ENCODE measurements around the gene NRIP1.
A peak's percentile ranks its signal among the peaks of the same experiment; 100 is the strongest.

The NRIP1 gene

GRCh38 chr21:15026370-15026769 lies 38.4 kb downstream of the NRIP1 start:
- Histone ChIP-seq H3K4me1 (ENCODE audit: control extremely low read depth in 1 of 4, control insufficient read depth in 4 of 4, insufficient read depth in 4 of 4, low read length in 3 of 4) (peaks cover 3 to 40% (median 16%) of the 10 kb centered on the region in 4 experiments), H3K36me3 (ENCODE audit: control insufficient read depth in 4 of 4, insufficient read depth in 4 of 4, low read length in 3 of 4) (peaks cover 13 to 59% (median 29%) of the 10 kb centered on the region in 4 experiments), H3K9me3 (ENCODE audit: control extremely low read depth in 1 of 5, control insufficient read depth in 4 of 5, insufficient read depth in 2 of 5, low read depth in 1 of 5, low read length in 4 of 5) (no peaks in the 10 kb centered on the region), H3K4me3 (ENCODE audit: control insufficient read depth in 1 of 7, extremely low read depth in 1 of 7, insufficient read depth in 4 of 7, low read depth in 2 of 7, low read length in 6 of 7) (no peak overlapping the region), H3K27me3 (replicated peaks in 2 of 5; ENCODE audit: control insufficient read depth in 4 of 5, insufficient read depth in 5 of 5, low read length in 4 of 5) (no peaks in the 10 kb centered on the region), H3K27ac (ENCODE audit: insufficient read depth in 1 of 2, low read depth in 1 of 2, low read length in 2 of 2, poor library complexity in 1 of 2, severe bottlenecking in 2 of 2) (peak overlapping the region in 1 of 2 experiments; percentile 46)
- no CpG with 5 or more reads among the region's 2 CpGs for WGBS (ENCODE audit: insufficient coverage)
- DNase-seq: no peak
- CTCF ChIA-PET: interaction anchor here (1.1 kb wide), 1 partner anchor 14 kb away, joined by 3 read pairs; no protein-coding TSS in a partner anchor
- POLR2A ChIA-PET: no interaction called here

- no peak for DNase-seq
- WGBS (ENCODE audit: insufficient coverage): no CpG with 5 or more reads among the region's 5 CpGs
- no peak overlapping the region for H3K4me3 ChIP-seq (ENCODE audit: control insufficient read depth in 1 of 7, extremely low read depth in 1 of 7, insufficient read depth in 4 of 7, low read depth in 2 of 7, low read length in 6 of 7)
- POLR2A ChIA-PET: no interaction called here
- H3K27ac ChIP-seq (ENCODE audit: insufficient read depth in 1 of 2, low read depth in 1 of 2, low read length in 2 of 2, poor library complexity in 1 of 2, severe bottlenecking in 2 of 2): peak overlapping the region in 1 of 2 experiments; percentile 3
- H3K36me3 ChIP-seq (ENCODE audit: control insufficient read depth in 4 of 4, insufficient read depth in 4 of 4, low read length in 3 of 4): peaks cover 9 to 46% (median 21%) of the 10 kb centered on the region in 4 experiments
- H3K4me1 ChIP-seq (ENCODE audit: control extremely low read depth in 1 of 4, control insufficient read depth in 4 of 4, insufficient read depth in 4 of 4, low read length in 3 of 4): peaks cover under 1 to 23% (median 6%) of the 10 kb centered on the region in 4 experiments
- CTCF ChIA-PET: interaction anchor here (0.6 kb wide), 1 partner anchor 34 kb away, joined by 3 read pairs; no protein-coding TSS in a partner anchor
- no peaks in the 10 kb centered on the region for H3K27me3 ChIP-seq (replicated peaks in 2 of 5; ENCODE audit: control insufficient read depth in 4 of 5, insufficient read depth in 5 of 5, low read length in 4 of 5)
- H3K9me3 ChIP-seq (ENCODE audit: control extremely low read depth in 1 of 5, control insufficient read depth in 4 of 5, insufficient read depth in 2 of 5, low read depth in 1 of 5, low read length in 4 of 5): no peaks in the 10 kb centered on the region
These were observed 41.0 kb downstream of the NRIP1 start for GRCh38 chr21:15023776-15024175.

- DNase-seq: no peak
- CTCF ChIA-PET: interaction anchor here (1.2 kb wide), 1 partner anchor 16 kb away, joined by 3 read pairs; no protein-coding TSS in a partner anchor
These were observed 42.1 kb downstream of the NRIP1 start for GRCh38 chr21:15022608-15023261.

GRCh38 chr21:15020797-15021196 lies 44.0 kb downstream of the NRIP1 start:
- H3K36me3 ChIP-seq (ENCODE audit: control insufficient read depth in 4 of 4, insufficient read depth in 4 of 4, low read length in 3 of 4): peaks cover 9 to 47% (median 15%) of the 10 kb centered on the region in 4 experiments
- H3K9me3 ChIP-seq (ENCODE audit: control extremely low read depth in 1 of 5, control insufficient read depth in 4 of 5, insufficient read depth in 2 of 5, low read depth in 1 of 5, low read length in 4 of 5): no peaks in the 10 kb centered on the region
- peaks cover 0 to 13% (median 7%) of the 10 kb centered on the region in 4 experiments for H3K4me1 ChIP-seq (ENCODE audit: control extremely low read depth in 1 of 4, control insufficient read depth in 4 of 4, insufficient read depth in 4 of 4, low read length in 3 of 4)
- H3K4me3 ChIP-seq (ENCODE audit: control insufficient read depth in 1 of 7, extremely low read depth in 1 of 7, insufficient read depth in 4 of 7, low read depth in 2 of 7, low read length in 6 of 7): no peak overlapping the region
- no peaks in the 10 kb centered on the region for H3K27me3 ChIP-seq (replicated peaks in 2 of 5; ENCODE audit: control insufficient read depth in 4 of 5, insufficient read depth in 5 of 5, low read length in 4 of 5)
- DNase-seq: no peak
- H3K27ac ChIP-seq (ENCODE audit: insufficient read depth in 1 of 2, low read depth in 1 of 2, low read length in 2 of 2, poor library complexity in 1 of 2, severe bottlenecking in 2 of 2): no peak overlapping the region
- POLR2A ChIA-PET: no interaction called here
- CTCF ChIA-PET: no interaction called here

More at GRCh38 chr21:15022608-15023261, 42.1 kb downstream of the NRIP1 start:
- no peak overlapping the region for H3K4me3 ChIP-seq (ENCODE audit: control insufficient read depth in 1 of 7, extremely low read depth in 1 of 7, insufficient read depth in 4 of 7, low read depth in 2 of 7, low read length in 6 of 7)
- no peaks in the 10 kb centered on the region for H3K27me3 ChIP-seq (replicated peaks in 2 of 5; ENCODE audit: control insufficient read depth in 4 of 5, insufficient read depth in 5 of 5, low read length in 4 of 5)
- WGBS (ENCODE audit: insufficient coverage): 100% methylated on average over 1 of the region's 6 CpGs
- no peak overlapping the region for H3K27ac ChIP-seq (ENCODE audit: insufficient read depth in 1 of 2, low read depth in 1 of 2, low read length in 2 of 2, poor library complexity in 1 of 2, severe bottlenecking in 2 of 2)
- H3K9me3 ChIP-seq (ENCODE audit: control extremely low read depth in 1 of 5, control insufficient read depth in 4 of 5, insufficient read depth in 2 of 5, low read depth in 1 of 5, low read length in 4 of 5): no peaks in the 10 kb centered on the region
- POLR2A ChIA-PET: no interaction called here
- H3K36me3 ChIP-seq (ENCODE audit: control insufficient read depth in 4 of 4, insufficient read depth in 4 of 4, low read length in 3 of 4): peaks cover 9 to 51% (median 22%) of the 10 kb centered on the region in 4 experiments
- peaks cover 0 to 20% (median 7%) of the 10 kb centered on the region in 4 experiments for H3K4me1 ChIP-seq (ENCODE audit: control extremely low read depth in 1 of 4, control insufficient read depth in 4 of 4, insufficient read depth in 4 of 4, low read length in 3 of 4)

- CTCF ChIA-PET: no interaction called here
- peak overlapping the region in 1 of 2 experiments; percentile 15 for H3K27ac ChIP-seq (ENCODE audit: insufficient read depth in 1 of 2, low read depth in 1 of 2, low read length in 2 of 2, poor library complexity in 1 of 2, severe bottlenecking in 2 of 2)
- POLR2A ChIA-PET: no interaction called here
- peaks cover 0 to 17% (median 5%) of the 10 kb centered on the region in 4 experiments for H3K4me1 ChIP-seq (ENCODE audit: control extremely low read depth in 1 of 4, control insufficient read depth in 4 of 4, insufficient read depth in 4 of 4, low read length in 3 of 4)
- H3K36me3 ChIP-seq (ENCODE audit: control insufficient read depth in 4 of 4, insufficient read depth in 4 of 4, low read length in 3 of 4): peaks cover 7 to 49% (median 14%) of the 10 kb centered on the region in 4 experiments
- no peak for DNase-seq
- WGBS (ENCODE audit: insufficient coverage): no CpG with 5 or more reads among the region's 2 CpGs
- H3K9me3 ChIP-seq (ENCODE audit: control extremely low read depth in 1 of 5, control insufficient read depth in 4 of 5, insufficient read depth in 2 of 5, low read depth in 1 of 5, low read length in 4 of 5): no peaks in the 10 kb centered on the region
- no peaks in the 10 kb centered on the region for H3K27me3 ChIP-seq (replicated peaks in 2 of 5; ENCODE audit: control insufficient read depth in 4 of 5, insufficient read depth in 5 of 5, low read length in 4 of 5)
- H3K4me3 ChIP-seq (ENCODE audit: control insufficient read depth in 1 of 7, extremely low read depth in 1 of 7, insufficient read depth in 4 of 7, low read depth in 2 of 7, low read length in 6 of 7): no peak overlapping the region
These were observed 46.4 kb downstream of the NRIP1 start for GRCh38 chr21:15018382-15018781.

- H3K36me3 ChIP-seq (ENCODE audit: control insufficient read depth in 4 of 4, insufficient read depth in 4 of 4, low read length in 3 of 4): peaks cover 0 to 39% (median 16%) of the 10 kb centered on the region in 4 experiments
- H3K4me3 ChIP-seq (ENCODE audit: control insufficient read depth in 1 of 7, extremely low read depth in 1 of 7, insufficient read depth in 4 of 7, low read depth in 2 of 7, low read length in 6 of 7): no peak overlapping the region
- DNase-seq: no peak
- H3K4me1 ChIP-seq (ENCODE audit: control extremely low read depth in 1 of 4, control insufficient read depth in 4 of 4, insufficient read depth in 4 of 4, low read length in 3 of 4): peaks cover 0 to 18% (median 5%) of the 10 kb centered on the region in 4 experiments
- no peak overlapping the region for H3K27ac ChIP-seq (ENCODE audit: insufficient read depth in 1 of 2, low read depth in 1 of 2, low read length in 2 of 2, poor library complexity in 1 of 2, severe bottlenecking in 2 of 2)
- POLR2A ChIA-PET: no interaction called here
- no peaks in the 10 kb centered on the region for H3K9me3 ChIP-seq (ENCODE audit: control extremely low read depth in 1 of 5, control insufficient read depth in 4 of 5, insufficient read depth in 2 of 5, low read depth in 1 of 5, low read length in 4 of 5)
- WGBS (ENCODE audit: insufficient coverage): 89% methylated on average over 2 of the region's 5 CpGs
- CTCF ChIA-PET: no interaction called here
- H3K27me3 ChIP-seq (replicated peaks in 2 of 5; ENCODE audit: control insufficient read depth in 4 of 5, insufficient read depth in 5 of 5, low read length in 4 of 5): no peaks in the 10 kb centered on the region
These were observed 49.0 kb downstream of the NRIP1 start for GRCh38 chr21:15015622-15016471.

GRCh38 chr21:15014221-15014620 lies 50.6 kb downstream of the NRIP1 start:
- 88% methylated on average over 1 of the region's 2 CpGs for WGBS (ENCODE audit: insufficient coverage)
- peaks cover 3 to 49% (median 22%) of the 10 kb centered on the region in 4 experiments for H3K36me3 ChIP-seq (ENCODE audit: control insufficient read depth in 4 of 4, insufficient read depth in 4 of 4, low read length in 3 of 4)
- H3K27me3 ChIP-seq (replicated peaks in 2 of 5; ENCODE audit: control insufficient read depth in 4 of 5, insufficient read depth in 5 of 5, low read length in 4 of 5): no peaks in the 10 kb centered on the region
- no peaks in the 10 kb centered on the region for H3K9me3 ChIP-seq (ENCODE audit: control extremely low read depth in 1 of 5, control insufficient read depth in 4 of 5, insufficient read depth in 2 of 5, low read depth in 1 of 5, low read length in 4 of 5)
- peak overlapping the region in 1 of 2 experiments; percentile 22 for H3K27ac ChIP-seq (ENCODE audit: insufficient read depth in 1 of 2, low read depth in 1 of 2, low read length in 2 of 2, poor library complexity in 1 of 2, severe bottlenecking in 2 of 2)
- no peak for DNase-seq
- POLR2A ChIA-PET: no interaction called here
- H3K4me1 ChIP-seq (ENCODE audit: control extremely low read depth in 1 of 4, control insufficient read depth in 4 of 4, insufficient read depth in 4 of 4, low read length in 3 of 4): peaks cover 0 to 20% (median 5%) of the 10 kb centered on the region in 4 experiments
- no peak overlapping the region for H3K4me3 ChIP-seq (ENCODE audit: control insufficient read depth in 1 of 7, extremely low read depth in 1 of 7, insufficient read depth in 4 of 7, low read depth in 2 of 7, low read length in 6 of 7)
- CTCF ChIA-PET: interaction anchor here (1.1 to 1.4 kb wide), 2 partner anchors 17 to 36 kb away, joined by 3 to 5 read pairs; no protein-coding TSS in a partner anchor
